HT-29 (cell line): ENCODE measurements around the gene PROSER2. TPM values are rescaled to one million over a fixed set of nuclear protein-coding genes. Genes with fewer than 3 reads are reported as not detected.
"Not testable (repeated sequence)": the region's sequence is repeated elsewhere in the genome, so short reads cannot be mapped to it uniquely, and the experiment has no call there.

ENCODE experiments used
- DNase-seq: peaks from one replicate; pipeline ENCODE4 v3.0.0-alpha.2; 2015; ENCODE audit warnings: low spot score
- total RNA-seq: library from RNA; depleted of rRNA; stranded (reverse); fragments of >200 nt; shearing (Covaris generic); gene quantifications from 2 replicates; pipeline ENCODE4 v1.2.3, GENCODE V29; 2014

PROSER2 gene
- total RNA-seq, 1 experiment from 2014 or later, result 56.9 TPM

GRCh38 chr10:11884706-11885423 lies 61.7 kb downstream of the PROSER2 start:
- DNase-seq, result no peak

GRCh38 chr10:11885437-11886137 lies 62.4 kb downstream of the PROSER2 start:
- no peak for DNase-seq

- no peak for DNase-seq
Observed at GRCh38 chr10:11886138-11886474, 63.0 kb downstream of the PROSER2 start.

- DNase-seq, result no peak
Observed at GRCh38 chr10:11886851-11887250, 63.7 kb downstream of the PROSER2 start.

- DNase-seq, result no peak
Observed at GRCh38 chr10:11887381-11888227, 64.4 kb downstream of the PROSER2 start.

- DNase-seq, result not testable (repeated sequence)
Observed at GRCh38 chr10:11889263-11889662, 66.1 kb downstream of the PROSER2 start.

- no peak for DNase-seq
Observed at GRCh38 chr10:11891776-11892486, 68.8 kb downstream of the PROSER2 start.

- no peak for DNase-seq
Observed at GRCh38 chr10:11893749-11894278, 70.7 kb downstream of the PROSER2 start.

- DNase-seq, result no peak
Observed at GRCh38 chr10:11894381-11895107, 71.4 kb downstream of the PROSER2 start.

GRCh38 chr10:11895108-11895466 lies 71.9 kb downstream of the PROSER2 start:
- no peak for DNase-seq

GRCh38 chr10:11895598-11895997 lies 72.4 kb downstream of the PROSER2 start:
- DNase-seq, result no peak

- no peak for DNase-seq
Observed at GRCh38 chr10:11896549-11897200, 73.5 kb downstream of the PROSER2 start.

GRCh38 chr10:11898033-11898371 lies 74.8 kb downstream of the PROSER2 start:
- DNase-seq, result no peak

GRCh38 chr10:11898372-11899066 lies 75.4 kb downstream of the PROSER2 start:
- DNase-seq, result peak; percentile 93

- no peak for DNase-seq
Observed at GRCh38 chr10:11899067-11899876, 76.1 kb downstream of the PROSER2 start.

GRCh38 chr10:11901036-11901301 lies 77.8 kb downstream of the PROSER2 start:
- no peak for DNase-seq

- DNase-seq, result no peak
Observed at GRCh38 chr10:11901454-11901832, 78.3 kb downstream of the PROSER2 start.

GRCh38 chr10:11901833-11902475 lies 78.8 kb downstream of the PROSER2 start:
- no peak for DNase-seq

- no peak for DNase-seq
Observed at GRCh38 chr10:11902646-11903045, 79.5 kb downstream of the PROSER2 start.
